PC-9 (cell line): ENCODE measurements around the gene CUL3. TPM values are rescaled to one million over a fixed set of nuclear protein-coding genes. Genes with fewer than 3 reads are reported as not detected.
A peak's percentile ranks its signal among the peaks of the same experiment; 100 is the strongest.

ENCODE experiments used
- BruUV-seq: library from RNA; stranded (reverse); fragments of 400-500 nt; replicated peaks from 2 replicates; lab custom pipeline; 2021; lab: Mats Ljungman, UMichigan
- CTCF ChIA-PET: fragments of 300-600 bp; sonication (Branson Sonifier 250); formaldehyde crosslinking; loops from one replicate; lab custom pipeline; 2022; ENCODE audit warnings: antibody characterized with exemption; lab: Charles Lee
- POLR2A ChIA-PET: fragments of 300-600 bp; sonication (Branson Sonifier 250); formaldehyde crosslinking; loops from one replicate; lab custom pipeline; 2022; ENCODE audit warnings: antibody characterized with exemption; ENCODE audit not compliant: unreplicated experiment; lab: Charles Lee
- DNase-seq, 2 experiments: peaks; one replicate each; pipeline versions ENCODE4 v3.0.0 to v3.0.0-alpha.2; 2015 to 2022; ENCODE audit warnings: mixed read lengths in 1 of 2
- H2AFZ ChIP-seq: fragments of 200-600 bp; sonication (generic); 2 replicates; pipeline ENCODE4 v1.8.1; 2017; ENCODE audit warnings: antibody characterized with exemption
- H3F3A ChIP-seq: fragments of 200-600 bp; sonication (generic); 2 replicates; pipeline ENCODE4 v1.8.1; 2017; ENCODE audit warnings: antibody characterized with exemption, mild to moderate bottlenecking, low read depth; ENCODE audit not compliant: insufficient read depth
- H3K27ac ChIP-seq: fragments of 200-600 bp; sonication (generic); 2 replicates; pipeline ENCODE4 v1.6.1; 2016; ENCODE audit warnings: mixed run types
- H3K27me3 ChIP-seq: fragments of 200-600 bp; sonication (generic); 2 replicates; pipeline ENCODE4 v1.6.1; 2016; ENCODE audit warnings: low read depth, mixed run types; ENCODE audit not compliant: insufficient read depth
- H3K36me3 ChIP-seq: fragments of 200-600 bp; sonication (generic); 2 replicates; pipeline ENCODE4 v1.6.1; 2016; ENCODE audit warnings: low read depth, mixed run types
- H3K4me1 ChIP-seq: fragments of 200-600 bp; sonication (generic); replicated peaks from 2 replicates; pipeline ENCODE4 v1.6.1; 2016; ENCODE audit warnings: mixed run types; ENCODE audit not compliant: insufficient read depth
- H3K4me2 ChIP-seq: fragments of 200-600 bp; sonication (generic); 2 replicates; pipeline ENCODE4 v1.6.1; 2017; ENCODE audit warnings: mixed run types
- H3K4me3 ChIP-seq: fragments of 200-600 bp; sonication (generic); 2 replicates; pipeline ENCODE4 v1.6.1; 2016; ENCODE audit warnings: mixed run types
- H3K79me2 ChIP-seq: fragments of 200-600 bp; sonication (generic); 2 replicates; pipeline ENCODE4 v1.6.1; 2017; ENCODE audit warnings: low read depth, mixed run types
- H3K9me2 ChIP-seq: fragments of 200-600 bp; sonication (generic); 2 replicates; pipeline ENCODE4 v1.8.1; 2017; ENCODE audit warnings: mild to moderate bottlenecking; ENCODE audit not compliant: insufficient read depth
- H3K9me3 ChIP-seq: fragments of 200-600 bp; sonication (generic); 2 replicates; pipeline ENCODE4 v1.8.1; 2016; ENCODE audit warnings: low read depth; ENCODE audit not compliant: insufficient read depth
- H4K20me1 ChIP-seq: fragments of 200-600 bp; sonication (generic); 2 replicates; pipeline ENCODE4 v1.8.1; 2017; ENCODE audit not compliant: insufficient read depth
- EZH2 ChIP-seq: fragments of 200-600 bp; sonication (generic); IDR thresholded peaks from 2 replicates; pipeline ENCODE4 v1.8.0; 2017; ENCODE audit warnings: antibody characterized with exemption, low read depth
- intact Hi-C: fragments of 100-400 bp; cut with micrococcal nuclease; formaldehyde crosslinking; loops from one replicate; pipeline ENCODE4 v1.10.0; 2022; ENCODE audit not compliant: unreplicated experiment
- total RNA-seq: library from RNA; stranded (reverse); gene quantifications from 2 replicates; pipeline ENCODE4 v1.2.3, GENCODE V29; 2021
- TF ChIP-seq, protein P1 (sequence below): fragments of 200-600 bp; sonication (generic); conservative IDR thresholded peaks from 2 replicates; pipeline ENCODE4 v1.6.1; 2017; ENCODE audit warnings: mixed run types, antibody characterized with exemption, mild to moderate bottlenecking, moderate library complexity

Gene CUL3
- total RNA-seq, 1 experiment from 2014 or later, result 200 TPM

DNA sequence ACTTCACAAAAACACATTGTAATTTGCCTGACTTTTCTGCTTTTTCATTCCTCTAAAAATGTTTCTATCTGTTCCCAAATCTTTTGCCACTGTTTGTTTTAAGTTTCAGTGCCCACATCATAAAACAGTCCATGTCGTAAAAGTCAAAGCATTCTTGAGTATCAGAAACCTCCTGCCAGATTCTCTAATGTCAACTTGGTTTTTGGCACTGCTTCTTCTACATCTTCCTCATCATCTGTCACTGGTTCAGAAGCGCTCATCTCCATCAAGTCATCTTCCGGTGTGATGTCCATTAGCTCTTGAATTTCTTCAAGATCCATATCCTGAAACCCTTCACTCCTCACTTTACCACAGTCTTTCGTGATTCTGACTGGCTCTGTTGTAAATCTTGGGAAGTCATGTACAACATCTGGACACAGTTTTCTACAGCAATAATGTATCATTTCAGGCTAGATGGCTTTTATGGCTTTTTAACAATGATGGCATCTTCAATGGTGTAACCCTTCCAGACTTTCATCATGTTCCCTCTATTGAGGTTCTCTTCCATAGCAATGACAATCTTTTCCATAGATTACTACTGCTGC lies 19.6 kb downstream of the CUL3 start:
- Histone ChIP-seq H3K27ac (no peak overlapping the region), H3K4me3 (no peak overlapping the region), H3K79me2 (peaks cover 100% of the 10 kb centered on the region), H3K4me2 (no peak overlapping the region), H3K9me2 (no peaks in the 10 kb centered on the region), H3K36me3 (peaks cover 23% of the 10 kb centered on the region), H3K27me3 (no peaks in the 10 kb centered on the region), H3F3A (peaks cover 13% of the 10 kb centered on the region; the same call in 1 of the 2 replicates), H2AFZ (no peak overlapping the region), H3K4me1 (peaks cover 17% of the 10 kb centered on the region), H3K9me3 (peaks cover 8% of the 10 kb centered on the region; the same call in 1 of the 2 replicates), H4K20me1 (peaks cover 100% of the 10 kb centered on the region)
- no peak for TF ChIP-seq EZH2
- TF ChIP-seq, protein P1, sequence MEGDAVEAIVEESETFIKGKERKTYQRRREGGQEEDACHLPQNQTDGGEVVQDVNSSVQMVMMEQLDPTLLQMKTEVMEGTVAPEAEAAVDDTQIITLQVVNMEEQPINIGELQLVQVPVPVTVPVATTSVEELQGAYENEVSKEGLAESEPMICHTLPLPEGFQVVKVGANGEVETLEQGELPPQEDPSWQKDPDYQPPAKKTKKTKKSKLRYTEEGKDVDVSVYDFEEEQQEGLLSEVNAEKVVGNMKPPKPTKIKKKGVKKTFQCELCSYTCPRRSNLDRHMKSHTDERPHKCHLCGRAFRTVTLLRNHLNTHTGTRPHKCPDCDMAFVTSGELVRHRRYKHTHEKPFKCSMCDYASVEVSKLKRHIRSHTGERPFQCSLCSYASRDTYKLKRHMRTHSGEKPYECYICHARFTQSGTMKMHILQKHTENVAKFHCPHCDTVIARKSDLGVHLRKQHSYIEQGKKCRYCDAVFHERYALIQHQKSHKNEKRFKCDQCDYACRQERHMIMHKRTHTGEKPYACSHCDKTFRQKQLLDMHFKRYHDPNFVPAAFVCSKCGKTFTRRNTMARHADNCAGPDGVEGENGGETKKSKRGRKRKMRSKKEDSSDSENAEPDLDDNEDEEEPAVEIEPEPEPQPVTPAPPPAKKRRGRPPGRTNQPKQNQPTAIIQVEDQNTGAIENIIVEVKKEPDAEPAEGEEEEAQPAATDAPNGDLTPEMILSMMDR, result no peak
- no peak for DNase-seq
- ChIA-PET POLR2A (no interaction called here), CTCF (no interaction called here)
- no TSS peak for BruUV-seq
- intact Hi-C loops, result no loop called here

DNA sequence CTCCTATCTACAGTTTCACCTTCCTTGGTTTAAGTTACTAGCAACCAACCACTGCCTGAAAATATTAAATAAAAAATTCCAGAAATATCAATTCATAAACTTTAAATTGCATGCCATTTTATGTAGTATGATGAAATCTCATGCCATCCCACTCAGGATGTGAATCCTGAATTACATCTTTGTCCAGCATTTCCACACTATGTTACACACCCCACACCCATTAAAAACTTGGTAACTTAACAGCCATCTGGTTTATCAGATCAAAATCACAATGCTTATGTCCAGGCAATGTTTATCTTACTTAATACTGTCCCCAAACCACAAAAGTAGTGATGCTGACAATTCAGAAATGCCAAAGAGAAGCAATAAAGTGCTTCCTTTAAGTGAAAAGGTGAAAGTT lies 21.6 kb downstream of the CUL3 start:
- no peak for DNase-seq
- intact Hi-C loops, result no loop called here
- CTCF ChIA-PET, result interaction anchor here (0.9 kb wide), 1 partner anchor 114 kb away, joined by 3 read pairs; no protein-coding TSS in a partner anchor
- POLR2A ChIA-PET, result no interaction called here
- peaks cover 99% of the 10 kb centered on the region for H4K20me1 ChIP-seq
- H3K9me2 ChIP-seq, result no peaks in the 10 kb centered on the region
- H3K9me3 ChIP-seq, result peaks cover 8% of the 10 kb centered on the region; the same call in 1 of the 2 replicates
- H3K4me3 ChIP-seq, result no peak overlapping the region
- BruUV-seq, result no TSS peak
- H3K27me3 ChIP-seq, result no peaks in the 10 kb centered on the region
- peaks cover 100% of the 10 kb centered on the region for H3K79me2 ChIP-seq
- peak overlapping the region; percentile 5 for H3K27ac ChIP-seq
- H3F3A ChIP-seq, result peaks cover 8% of the 10 kb centered on the region; the same call in 1 of the 2 replicates
- H3K4me1 ChIP-seq, result no peaks in the 10 kb centered on the region
- H3K4me2 ChIP-seq, result no peak overlapping the region
- no peak overlapping the region for H2AFZ ChIP-seq
- TF ChIP-seq, protein P1, result no peak
- no peak for TF ChIP-seq EZH2
- peaks cover 22% of the 10 kb centered on the region for H3K36me3 ChIP-seq

DNA sequence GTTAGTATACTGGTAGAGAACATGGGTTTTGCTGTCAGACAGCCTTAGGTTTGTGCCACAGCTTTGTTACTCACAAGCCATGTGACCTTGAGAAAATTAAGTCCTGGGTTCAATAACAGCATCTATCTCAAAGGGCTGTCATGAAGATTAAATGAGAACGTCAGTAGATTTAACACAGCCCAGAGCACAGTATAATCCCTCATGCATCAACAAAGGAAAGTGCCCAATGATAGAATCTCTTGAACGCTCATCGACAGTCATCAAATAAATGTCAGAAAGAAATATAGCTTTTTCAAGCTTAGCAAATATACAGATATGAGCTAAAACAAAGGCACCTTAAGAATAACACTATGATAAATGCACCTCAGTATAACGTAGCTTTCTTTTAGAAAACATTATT lies 22.3 kb downstream of the CUL3 start:
- no TSS peak for BruUV-seq
- Histone ChIP-seq H3K9me2 (no peaks in the 10 kb centered on the region), H4K20me1 (peaks cover 98% of the 10 kb centered on the region), H3K4me2 (no peak overlapping the region), H3K36me3 (peaks cover 18% of the 10 kb centered on the region), H2AFZ (no peak overlapping the region), H3F3A (peaks cover 8% of the 10 kb centered on the region; the same call in 1 of the 2 replicates), H3K27me3 (no peaks in the 10 kb centered on the region), H3K27ac (peak overlapping the region; percentile 5; the same call in 1 of the 2 replicates), H3K79me2 (peaks cover 100% of the 10 kb centered on the region), H3K4me3 (no peak overlapping the region), H3K9me3 (peaks cover 8% of the 10 kb centered on the region; the same call in 1 of the 2 replicates), H3K4me1 (no peaks in the 10 kb centered on the region)
- POLR2A ChIA-PET, result no interaction called here
- CTCF ChIA-PET, result interaction anchor here (0.6 to 0.9 kb wide), 3 partner anchors 95 to 1713 kb away, joined by 3 to 4 read pairs (median 4); no protein-coding TSS in a partner anchor
- TF ChIP-seq EZH2, result no peak
- TF ChIP-seq, protein P1, result no peak
- intact Hi-C loops, result no loop called here
- no peak for DNase-seq
